H1 (cell line): ENCODE data around the gene PHACTR1. TPM values are rescaled to one million over a fixed set of nuclear protein-coding genes. Genes with fewer than 3 reads are reported as not detected.

ENCODE experiments used
- BCL11A ChIP-seq, 2 experiments: IDR thresholded peaks; one replicate each; pipeline ENCODE4 v1.6.1; 2011; ENCODE audit warnings: low read depth in 2 of 2, low read length in 2 of 2, mild to moderate bottlenecking in 2 of 2
- CTBP2 ChIP-seq: IDR thresholded peaks from 2 replicates; pipeline ENCODE4 v1.7.0; 2011; ENCODE audit warnings: borderline replicate concordance, mild to moderate bottlenecking, moderate library complexity, mixed read lengths, low read length; ENCODE audit not compliant: insufficient read depth, insufficient read length
- EGR1 ChIP-seq: IDR thresholded peaks from 2 replicates; pipeline ENCODE4 v1.6.1; 2011; ENCODE audit warnings: low read depth, low read length, borderline replicate concordance
- EZH2 ChIP-seq: fragments of 200-600 bp; sonication (generic); IDR thresholded peaks from 2 replicates; pipeline ENCODE4 v1.7.1; 2012; ENCODE audit warnings: low read depth, mild to moderate bottlenecking, moderate library complexity, low read length, inconsistent platforms; ENCODE audit not compliant: severe bottlenecking
- RXRA ChIP-seq: IDR thresholded peaks from 2 replicates; pipeline ENCODE4 v1.6.1; 2011; ENCODE audit warnings: low read depth, mild to moderate bottlenecking, low read length, moderate library complexity; ENCODE audit not compliant: insufficient read depth
- SRF ChIP-seq: IDR thresholded peaks from 2 replicates; pipeline ENCODE4 v1.6.1; 2011; ENCODE audit warnings: mild to moderate bottlenecking, low read depth, low read length, moderate library complexity
- polyA plus RNA-seq, 7 experiments: library from polyadenylated mRNA; depleted of rRNA in 3 of 7; stranded (reverse) in 5 of 7; unstranded in 2 of 7; fragments of >200 nt in 5 of 7; fragments of 200-250 nt in 2 of 7; gene quantifications; 1 replicate in 5 of 7; 2 replicates in 1 of 7; 4 replicates in 1 of 7; pipeline versions ENCODE4 v1.2.1 to v1.2.3, GENCODE V29; 2011 to 2013; ENCODE audit warnings: missing spikeins in 2 of 7, mixed read lengths in 2 of 7
- total RNA-seq: library from RNA; stranded (reverse); fragmentation: NEBNext Ultra II Directional; extraction: Animal tissue kit (Norgen Biotek cat#: 25700); gene quantifications from 2 replicates; pipeline ENCODE4 v1.2.1, GENCODE V29; 2021
- TF ChIP-seq, protein P1 (sequence below): fragments of 300-600 bp; sonication (generic); IDR thresholded peaks from 2 replicates; pipeline ENCODE4 v1.7.1; 2012; ENCODE audit warnings: low read length, moderate library complexity, mild to moderate bottlenecking, inconsistent platforms; ENCODE audit not compliant: insufficient replicate concordance
- TF ChIP-seq, protein P2 (sequence below): IDR thresholded peaks from 2 replicates; pipeline ENCODE4 v1.6.1; 2012; ENCODE audit warnings: low read length, inconsistent platforms
- TF ChIP-seq, protein P3 (sequence below): IDR thresholded peaks from 2 replicates; pipeline ENCODE4 v1.6.1; 2012; ENCODE audit warnings: inconsistent platforms

PHACTR1 gene
- total and polyA plus RNA-seq, 2 of the 8 experiments (the other 6 are each of a cell fraction or from before 2014, with no cell fraction given), result 3.9 to 17.1 TPM

DNA sequence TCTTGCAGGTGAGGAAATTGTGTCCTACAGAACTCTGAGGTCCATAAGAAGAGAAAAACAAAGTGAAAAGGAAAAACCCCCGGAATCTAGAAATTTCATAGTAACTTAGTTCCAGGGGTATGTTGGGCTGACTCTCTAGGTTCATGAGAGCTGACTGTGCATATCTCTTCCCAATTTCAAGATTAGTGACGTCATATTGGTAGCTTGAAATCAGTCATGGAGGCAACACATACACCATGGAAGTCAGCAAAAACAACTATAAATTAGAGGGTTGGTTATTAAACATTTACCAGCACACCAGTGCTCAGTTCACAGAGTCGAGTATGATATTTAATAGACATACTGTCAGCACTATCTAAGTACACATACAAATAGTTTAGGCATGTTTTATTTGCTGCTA lies 49.8 kb downstream of the PHACTR1 start (continued):
- TF ChIP-seq, protein P1, sequence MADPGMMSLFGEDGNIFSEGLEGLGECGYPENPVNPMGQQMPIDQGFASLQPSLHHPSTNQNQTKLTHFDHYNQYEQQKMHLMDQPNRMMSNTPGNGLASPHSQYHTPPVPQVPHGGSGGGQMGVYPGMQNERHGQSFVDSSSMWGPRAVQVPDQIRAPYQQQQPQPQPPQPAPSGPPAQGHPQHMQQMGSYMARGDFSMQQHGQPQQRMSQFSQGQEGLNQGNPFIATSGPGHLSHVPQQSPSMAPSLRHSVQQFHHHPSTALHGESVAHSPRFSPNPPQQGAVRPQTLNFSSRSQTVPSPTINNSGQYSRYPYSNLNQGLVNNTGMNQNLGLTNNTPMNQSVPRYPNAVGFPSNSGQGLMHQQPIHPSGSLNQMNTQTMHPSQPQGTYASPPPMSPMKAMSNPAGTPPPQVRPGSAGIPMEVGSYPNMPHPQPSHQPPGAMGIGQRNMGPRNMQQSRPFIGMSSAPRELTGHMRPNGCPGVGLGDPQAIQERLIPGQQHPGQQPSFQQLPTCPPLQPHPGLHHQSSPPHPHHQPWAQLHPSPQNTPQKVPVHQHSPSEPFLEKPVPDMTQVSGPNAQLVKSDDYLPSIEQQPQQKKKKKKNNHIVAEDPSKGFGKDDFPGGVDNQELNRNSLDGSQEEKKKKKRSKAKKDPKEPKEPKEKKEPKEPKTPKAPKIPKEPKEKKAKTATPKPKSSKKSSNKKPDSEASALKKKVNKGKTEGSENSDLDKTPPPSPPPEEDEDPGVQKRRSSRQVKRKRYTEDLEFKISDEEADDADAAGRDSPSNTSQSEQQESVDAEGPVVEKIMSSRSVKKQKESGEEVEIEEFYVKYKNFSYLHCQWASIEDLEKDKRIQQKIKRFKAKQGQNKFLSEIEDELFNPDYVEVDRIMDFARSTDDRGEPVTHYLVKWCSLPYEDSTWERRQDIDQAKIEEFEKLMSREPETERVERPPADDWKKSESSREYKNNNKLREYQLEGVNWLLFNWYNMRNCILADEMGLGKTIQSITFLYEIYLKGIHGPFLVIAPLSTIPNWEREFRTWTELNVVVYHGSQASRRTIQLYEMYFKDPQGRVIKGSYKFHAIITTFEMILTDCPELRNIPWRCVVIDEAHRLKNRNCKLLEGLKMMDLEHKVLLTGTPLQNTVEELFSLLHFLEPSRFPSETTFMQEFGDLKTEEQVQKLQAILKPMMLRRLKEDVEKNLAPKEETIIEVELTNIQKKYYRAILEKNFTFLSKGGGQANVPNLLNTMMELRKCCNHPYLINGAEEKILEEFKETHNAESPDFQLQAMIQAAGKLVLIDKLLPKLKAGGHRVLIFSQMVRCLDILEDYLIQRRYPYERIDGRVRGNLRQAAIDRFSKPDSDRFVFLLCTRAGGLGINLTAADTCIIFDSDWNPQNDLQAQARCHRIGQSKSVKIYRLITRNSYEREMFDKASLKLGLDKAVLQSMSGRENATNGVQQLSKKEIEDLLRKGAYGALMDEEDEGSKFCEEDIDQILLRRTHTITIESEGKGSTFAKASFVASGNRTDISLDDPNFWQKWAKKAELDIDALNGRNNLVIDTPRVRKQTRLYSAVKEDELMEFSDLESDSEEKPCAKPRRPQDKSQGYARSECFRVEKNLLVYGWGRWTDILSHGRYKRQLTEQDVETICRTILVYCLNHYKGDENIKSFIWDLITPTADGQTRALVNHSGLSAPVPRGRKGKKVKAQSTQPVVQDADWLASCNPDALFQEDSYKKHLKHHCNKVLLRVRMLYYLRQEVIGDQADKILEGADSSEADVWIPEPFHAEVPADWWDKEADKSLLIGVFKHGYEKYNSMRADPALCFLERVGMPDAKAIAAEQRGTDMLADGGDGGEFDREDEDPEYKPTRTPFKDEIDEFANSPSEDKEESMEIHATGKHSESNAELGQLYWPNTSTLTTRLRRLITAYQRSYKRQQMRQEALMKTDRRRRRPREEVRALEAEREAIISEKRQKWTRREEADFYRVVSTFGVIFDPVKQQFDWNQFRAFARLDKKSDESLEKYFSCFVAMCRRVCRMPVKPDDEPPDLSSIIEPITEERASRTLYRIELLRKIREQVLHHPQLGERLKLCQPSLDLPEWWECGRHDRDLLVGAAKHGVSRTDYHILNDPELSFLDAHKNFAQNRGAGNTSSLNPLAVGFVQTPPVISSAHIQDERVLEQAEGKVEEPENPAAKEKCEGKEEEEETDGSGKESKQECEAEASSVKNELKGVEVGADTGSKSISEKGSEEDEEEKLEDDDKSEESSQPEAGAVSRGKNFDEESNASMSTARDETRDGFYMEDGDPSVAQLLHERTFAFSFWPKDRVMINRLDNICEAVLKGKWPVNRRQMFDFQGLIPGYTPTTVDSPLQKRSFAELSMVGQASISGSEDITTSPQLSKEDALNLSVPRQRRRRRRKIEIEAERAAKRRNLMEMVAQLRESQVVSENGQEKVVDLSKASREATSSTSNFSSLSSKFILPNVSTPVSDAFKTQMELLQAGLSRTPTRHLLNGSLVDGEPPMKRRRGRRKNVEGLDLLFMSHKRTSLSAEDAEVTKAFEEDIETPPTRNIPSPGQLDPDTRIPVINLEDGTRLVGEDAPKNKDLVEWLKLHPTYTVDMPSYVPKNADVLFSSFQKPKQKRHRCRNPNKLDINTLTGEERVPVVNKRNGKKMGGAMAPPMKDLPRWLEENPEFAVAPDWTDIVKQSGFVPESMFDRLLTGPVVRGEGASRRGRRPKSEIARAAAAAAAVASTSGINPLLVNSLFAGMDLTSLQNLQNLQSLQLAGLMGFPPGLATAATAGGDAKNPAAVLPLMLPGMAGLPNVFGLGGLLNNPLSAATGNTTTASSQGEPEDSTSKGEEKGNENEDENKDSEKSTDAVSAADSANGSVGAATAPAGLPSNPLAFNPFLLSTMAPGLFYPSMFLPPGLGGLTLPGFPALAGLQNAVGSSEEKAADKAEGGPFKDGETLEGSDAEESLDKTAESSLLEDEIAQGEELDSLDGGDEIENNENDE, result no peak
- no peak for TF ChIP-seq RXRA
- no peak for TF ChIP-seq CTBP2
- no peak for TF ChIP-seq EZH2
- TF ChIP-seq BCL11A (IDR thresholded peaks at IDR 0.05; ENCODE audit: low read depth in 2 of 2, low read length in 2 of 2), result no peak
- TF ChIP-seq SRF, result no peak
- no peak for TF ChIP-seq EGR1
- TF ChIP-seq, protein P2, sequence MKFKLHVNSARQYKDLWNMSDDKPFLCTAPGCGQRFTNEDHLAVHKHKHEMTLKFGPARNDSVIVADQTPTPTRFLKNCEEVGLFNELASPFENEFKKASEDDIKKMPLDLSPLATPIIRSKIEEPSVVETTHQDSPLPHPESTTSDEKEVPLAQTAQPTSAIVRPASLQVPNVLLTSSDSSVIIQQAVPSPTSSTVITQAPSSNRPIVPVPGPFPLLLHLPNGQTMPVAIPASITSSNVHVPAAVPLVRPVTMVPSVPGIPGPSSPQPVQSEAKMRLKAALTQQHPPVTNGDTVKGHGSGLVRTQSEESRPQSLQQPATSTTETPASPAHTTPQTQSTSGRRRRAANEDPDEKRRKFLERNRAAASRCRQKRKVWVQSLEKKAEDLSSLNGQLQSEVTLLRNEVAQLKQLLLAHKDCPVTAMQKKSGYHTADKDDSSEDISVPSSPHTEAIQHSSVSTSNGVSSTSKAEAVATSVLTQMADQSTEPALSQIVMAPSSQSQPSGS, result no peak
- TF ChIP-seq, protein P3, sequence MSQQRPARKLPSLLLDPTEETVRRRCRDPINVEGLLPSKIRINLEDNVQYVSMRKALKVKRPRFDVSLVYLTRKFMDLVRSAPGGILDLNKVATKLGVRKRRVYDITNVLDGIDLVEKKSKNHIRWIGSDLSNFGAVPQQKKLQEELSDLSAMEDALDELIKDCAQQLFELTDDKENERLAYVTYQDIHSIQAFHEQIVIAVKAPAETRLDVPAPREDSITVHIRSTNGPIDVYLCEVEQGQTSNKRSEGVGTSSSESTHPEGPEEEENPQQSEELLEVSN, result no peak
